HG02938 (cell line): Measurements from ENCODE around the gene OTUD4.

ENCODE experiments used
- ATAC-seq: cut with Tn5 transposase; IDR thresholded peaks from one replicate; pipeline ENCODE4 v1.9.1; 2021; ENCODE audit warnings: mild to moderate bottlenecking, moderate library complexity; ENCODE audit not compliant: unreplicated experiment

The OTUD4 gene

GRCh38 chr4:145130130-145130529, 50.3 kb downstream of the OTUD4 start:
- ATAC-seq: no peak

GRCh38 chr4:145125396-145125795, 55.0 kb downstream of the OTUD4 start:
- no peak for ATAC-seq

- ATAC-seq: no peak
These were observed 72.3 kb downstream of the OTUD4 start for GRCh38 chr4:145108128-145108527.

- ATAC-seq: no peak
These were observed 73.3 kb downstream of the OTUD4 start for GRCh38 chr4:145107126-145107525.

GRCh38 chr4:145103496-145103895, 76.9 kb downstream of the OTUD4 start:
- ATAC-seq: no peak

GRCh38 chr4:145102619-145103018, 77.8 kb downstream of the OTUD4 start:
- ATAC-seq: no peak

- ATAC-seq: no peak
These were observed 79.3 kb downstream of the OTUD4 start for GRCh38 chr4:145101091-145101490.

GRCh38 chr4:145099653-145100052, 80.7 kb downstream of the OTUD4 start:
- ATAC-seq: no peak

GRCh38 chr4:145098675-145099037, 81.7 kb downstream of the OTUD4 start:
- ATAC-seq: peak; percentile 24

- peak; percentile 74 for ATAC-seq
These were observed 82.3 kb downstream of the OTUD4 start, which contains the start of the genes ABCE1 and ANAPC10 for GRCh38 chr4:145097821-145098674. TSS of gene ABCE1 (plus strand) at chr4:145098311. CDS start at chr4:145104413, 6,102 bp downstream. TSS of gene ANAPC10 (minus strand) at chr4:145098196. CDS start at chr4:145096099, 2,097 bp downstream.

- ATAC-seq: peak; percentile 4
These were observed 83.0 kb downstream of the OTUD4 start for GRCh38 chr4:145097331-145097820.

GRCh38 chr4:145093638-145094037, 86.8 kb downstream of the OTUD4 start:
- no peak for ATAC-seq

- no peak for ATAC-seq
These were observed 90.0 kb downstream of the OTUD4 start for GRCh38 chr4:145090380-145090779.

GRCh38 chr4:145083891-145084605, 96.3 kb downstream of the OTUD4 start:
- no peak for ATAC-seq
